Fibroblast of villous mesenchyme (primary cell): Measurements from ENCODE around the gene ARCN1. TPM values are rescaled to one million over a fixed set of nuclear protein-coding genes. Genes with fewer than 3 reads are reported as not detected.
A peak's percentile ranks its signal among the peaks of the same experiment; 100 is the strongest.
"Not testable (repeated sequence)": the region's sequence is repeated elsewhere in the genome, so short reads cannot be mapped to it uniquely, and the experiment has no call there.

ENCODE experiments used
- DNase-seq: peaks from one replicate; pipeline ENCODE4 v3.0.0-alpha.2; 2010; ENCODE audit warnings: low read depth
- H3K4me3 ChIP-seq: 2 replicates; pipeline ENCODE4 v1.5.1; 2011; ENCODE audit warnings: low read depth, mild to moderate bottlenecking, low read length
- total RNA-seq: library from RNA; depleted of rRNA; stranded (reverse); fragments of >200 nt; gene quantifications from 2 replicates; pipeline ENCODE4 v1.2.3, GENCODE V29; 2012
- TF ChIP-seq, protein P1 (sequence below): IDR thresholded peaks from 2 replicates; pipeline ENCODE4 v1.5.1; 2012; ENCODE audit warnings: low read depth, mild to moderate bottlenecking, low read length; ENCODE audit not compliant: insufficient read depth

Gene ARCN1
- total RNA-seq, 1 donor: 248 TPM

DNA sequence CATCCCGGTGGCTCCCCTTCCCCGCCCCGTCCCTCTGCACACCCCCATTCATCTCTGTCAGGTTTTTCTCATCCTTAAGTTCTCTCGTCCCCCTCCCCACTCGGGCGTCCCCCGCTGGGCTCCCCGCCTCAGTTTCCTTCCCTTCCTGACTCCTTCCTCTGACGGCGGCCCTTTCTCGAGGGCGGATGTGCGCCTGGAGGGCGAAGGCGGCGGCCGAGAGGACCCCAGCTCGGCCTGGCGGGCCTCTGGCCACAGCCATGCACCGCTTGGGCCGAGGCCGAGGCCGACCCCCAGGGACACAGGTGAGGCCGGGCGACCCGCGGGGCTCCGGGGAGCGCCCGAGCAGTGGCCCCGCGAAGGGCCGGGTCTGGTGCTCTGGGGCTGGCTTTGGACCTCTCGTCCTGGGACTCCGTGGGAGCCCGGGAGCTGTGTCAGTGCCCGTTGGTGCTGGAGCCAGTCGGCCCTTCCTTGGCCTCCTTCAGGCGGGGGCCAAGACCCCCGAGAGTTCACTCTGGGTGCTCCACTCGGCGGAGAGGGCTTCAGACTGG lies 38.1 kb downstream of the ARCN1 start:
- H3K4me3 ChIP-seq: peak overlapping the region; percentile 89
- TF ChIP-seq, protein P1, sequence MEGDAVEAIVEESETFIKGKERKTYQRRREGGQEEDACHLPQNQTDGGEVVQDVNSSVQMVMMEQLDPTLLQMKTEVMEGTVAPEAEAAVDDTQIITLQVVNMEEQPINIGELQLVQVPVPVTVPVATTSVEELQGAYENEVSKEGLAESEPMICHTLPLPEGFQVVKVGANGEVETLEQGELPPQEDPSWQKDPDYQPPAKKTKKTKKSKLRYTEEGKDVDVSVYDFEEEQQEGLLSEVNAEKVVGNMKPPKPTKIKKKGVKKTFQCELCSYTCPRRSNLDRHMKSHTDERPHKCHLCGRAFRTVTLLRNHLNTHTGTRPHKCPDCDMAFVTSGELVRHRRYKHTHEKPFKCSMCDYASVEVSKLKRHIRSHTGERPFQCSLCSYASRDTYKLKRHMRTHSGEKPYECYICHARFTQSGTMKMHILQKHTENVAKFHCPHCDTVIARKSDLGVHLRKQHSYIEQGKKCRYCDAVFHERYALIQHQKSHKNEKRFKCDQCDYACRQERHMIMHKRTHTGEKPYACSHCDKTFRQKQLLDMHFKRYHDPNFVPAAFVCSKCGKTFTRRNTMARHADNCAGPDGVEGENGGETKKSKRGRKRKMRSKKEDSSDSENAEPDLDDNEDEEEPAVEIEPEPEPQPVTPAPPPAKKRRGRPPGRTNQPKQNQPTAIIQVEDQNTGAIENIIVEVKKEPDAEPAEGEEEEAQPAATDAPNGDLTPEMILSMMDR: no peak
- DNase-seq: no peak

DNA sequence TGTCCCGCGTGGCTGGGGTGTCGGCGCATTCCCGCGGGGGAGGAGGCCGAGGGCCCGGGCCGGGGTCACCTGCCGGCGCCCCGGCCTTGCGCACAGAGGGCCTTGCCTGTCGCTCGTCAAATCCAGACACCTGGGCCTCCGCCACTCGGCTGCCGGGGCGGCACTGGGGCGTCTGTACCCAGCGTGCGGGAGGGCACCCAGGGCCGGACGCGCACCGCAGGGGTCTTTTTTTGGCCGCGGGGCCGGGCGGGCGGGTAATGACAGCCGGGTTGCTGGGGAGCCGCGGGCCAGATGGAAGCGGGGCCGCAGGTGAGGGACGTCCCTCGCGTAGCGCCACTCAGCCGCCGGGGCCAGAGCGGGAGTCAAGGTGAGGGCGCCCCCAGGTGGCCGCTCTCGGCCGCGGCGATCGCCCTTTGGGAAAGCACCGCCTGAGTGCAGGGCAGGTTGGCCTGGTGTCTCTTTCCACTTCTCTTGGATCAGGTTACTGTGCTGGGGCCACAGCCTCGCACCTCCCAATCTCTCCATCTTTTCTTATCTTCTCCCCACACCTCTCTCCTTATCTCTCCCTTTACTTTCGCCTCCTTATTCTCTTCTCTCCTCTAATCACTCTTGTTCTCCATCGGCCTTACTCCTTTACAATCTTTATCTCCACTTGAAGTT lies 38.7 kb downstream of the ARCN1 start:
- peak; percentile 78 for DNase-seq
- H3K4me3 ChIP-seq: peak overlapping the region; percentile 89
- TF ChIP-seq, protein P1: peak; percentile 79

DNA sequence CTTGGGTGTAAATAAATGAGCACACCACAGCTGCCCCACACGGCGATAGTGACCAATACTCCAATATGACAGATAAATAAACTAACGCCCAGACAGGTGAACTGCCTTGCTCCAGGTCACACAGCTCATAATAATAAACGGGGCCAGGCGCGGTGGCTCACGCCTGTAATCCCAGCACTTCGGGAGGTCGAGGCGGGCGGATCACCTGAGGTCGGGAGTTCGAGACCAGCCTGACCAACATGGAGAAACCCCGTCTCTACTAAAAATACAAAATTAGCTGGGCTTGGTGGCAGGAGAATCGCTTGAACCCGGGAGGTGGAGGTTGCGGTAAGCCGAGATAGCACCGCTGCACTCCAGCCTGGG lies 39.2 kb downstream of the ARCN1 start:
- H3K4me3 ChIP-seq: peak overlapping the region; percentile 30
- not testable (repeated sequence) for DNase-seq

DNA sequence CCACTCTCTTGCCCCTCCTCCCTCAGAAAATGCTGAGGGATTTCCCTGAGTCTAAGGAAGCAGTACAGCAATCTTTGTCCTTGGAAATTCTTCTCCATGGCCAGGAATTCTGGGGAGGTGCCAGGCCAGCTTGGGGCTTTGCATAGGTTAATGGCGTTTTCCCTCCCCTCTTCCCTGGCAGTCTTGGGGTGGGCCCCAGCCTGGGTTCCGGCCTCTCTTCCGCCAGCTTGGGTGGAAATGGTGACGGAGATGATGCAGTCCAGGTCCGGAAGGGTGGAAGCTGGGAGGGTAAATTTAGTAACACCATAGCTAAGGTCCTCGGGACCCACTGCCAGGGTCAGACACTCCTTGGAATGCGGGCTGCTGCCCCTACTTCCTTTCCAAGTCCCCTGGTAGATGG lies 40.2 kb downstream of the ARCN1 start:
- peak; percentile 51 for DNase-seq
- TF ChIP-seq, protein P1: no peak
- peak overlapping the region; percentile 23 for H3K4me3 ChIP-seq

DNA sequence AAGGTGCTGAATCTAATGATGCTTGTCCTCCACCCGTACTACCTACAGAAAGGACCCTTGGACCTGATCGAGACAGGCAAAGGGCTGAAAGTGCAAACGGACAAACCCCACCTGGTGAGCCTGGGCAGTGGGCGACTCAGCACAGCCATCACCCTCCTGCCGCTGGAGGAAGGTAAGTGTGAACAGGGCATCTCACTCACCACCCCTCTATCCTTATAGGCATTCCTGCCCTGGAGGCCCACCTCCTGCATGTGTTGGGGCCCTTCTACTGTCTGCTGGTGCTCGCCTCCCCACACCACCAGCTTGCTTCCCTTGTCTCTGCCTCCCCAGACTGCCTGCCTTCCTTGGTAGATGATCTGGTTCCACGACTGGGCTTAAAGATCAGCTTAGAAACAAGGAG lies 42.3 kb downstream of the ARCN1 start:
- TF ChIP-seq, protein P1: no peak
- H3K4me3 ChIP-seq: no peak overlapping the region
- DNase-seq: no peak

DNA sequence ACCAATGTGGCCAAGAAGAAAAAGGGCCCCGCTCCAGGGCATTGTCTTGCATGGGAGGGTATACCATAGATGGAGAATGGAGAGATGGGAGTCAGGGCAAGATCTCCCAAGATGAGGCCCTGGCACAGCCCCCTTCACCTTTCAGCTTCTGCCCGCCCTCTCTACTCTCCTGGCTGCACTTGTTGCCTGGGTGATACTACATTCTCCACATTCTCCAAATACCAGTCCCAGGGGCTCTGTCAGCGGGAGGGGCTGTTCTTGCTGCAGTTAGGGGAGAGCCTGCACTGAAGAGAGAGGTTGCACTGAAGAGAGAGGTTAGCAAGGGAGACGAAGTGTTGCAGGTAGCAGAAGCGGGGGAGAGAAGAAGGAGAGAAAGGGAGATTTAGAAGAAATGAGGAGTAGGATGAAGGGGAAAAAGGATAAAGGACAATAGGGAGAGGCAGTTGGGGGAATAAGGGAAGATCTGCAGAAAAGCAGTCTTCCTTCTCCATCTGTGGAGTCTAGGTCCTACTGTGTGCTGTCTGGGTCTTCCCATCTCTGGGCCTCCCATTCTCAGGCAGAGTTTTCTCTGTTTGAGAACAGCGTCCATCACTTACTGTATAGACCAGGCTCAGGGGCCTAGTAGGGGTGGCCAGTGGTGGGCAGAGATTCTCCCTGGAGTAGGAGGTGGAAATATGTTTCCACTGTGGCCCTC lies 43.2 kb downstream of the ARCN1 start:
- DNase-seq: no peak
- TF ChIP-seq, protein P1: no peak
- H3K4me3 ChIP-seq: no peak overlapping the region

DNA sequence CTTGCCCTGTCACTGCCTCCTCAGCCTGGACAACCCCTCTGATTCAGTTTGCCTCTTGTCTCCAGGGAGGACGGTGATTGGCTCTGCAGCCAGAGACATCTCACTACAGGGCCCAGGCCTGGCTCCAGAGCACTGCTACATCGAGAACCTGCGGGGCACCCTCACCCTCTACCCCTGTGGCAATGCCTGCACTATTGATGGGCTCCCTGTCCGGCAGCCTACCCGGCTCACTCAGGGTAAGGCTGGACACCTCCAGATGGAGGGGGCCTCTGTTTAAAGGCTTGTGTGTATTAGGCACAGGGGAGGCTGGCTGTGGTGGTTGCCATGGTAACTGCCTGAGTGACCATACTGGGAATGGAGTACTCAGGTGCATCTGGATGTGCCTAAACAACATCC lies 43.8 kb downstream of the ARCN1 start:
- TF ChIP-seq, protein P1: no peak
- no peak overlapping the region for H3K4me3 ChIP-seq
- DNase-seq: no peak
